Subcutaneous adipose tissue (tissue), 4 donors: ENCODE measurements around the gene KIFC1. TPM values are rescaled to one million over a fixed set of nuclear protein-coding genes. Genes with fewer than 3 reads are reported as not detected.

Experiments used
- total RNA-seq, 4 donors: library from RNA; depleted of rRNA; stranded (reverse); fragments of >200 nt; gene quantifications; one replicate each; pipeline ENCODE4 v1.1.0, GENCODE V29; 2016
- TF ChIP-seq, protein P1 (sequence below): fragments of 450-650 bp; IDR thresholded peaks from one replicate; pipeline ENCODE4 v1.5.1; 2016; ENCODE audit warnings: low read depth, mild to moderate bottlenecking, control low read depth, antibody characterized with exemption, moderate library complexity

KIFC1 gene
- total RNA-seq, 4 donors from 2014 or later, result 0.33 to 4.4 (median 3.9) TPM; not detected in 1

DNA sequence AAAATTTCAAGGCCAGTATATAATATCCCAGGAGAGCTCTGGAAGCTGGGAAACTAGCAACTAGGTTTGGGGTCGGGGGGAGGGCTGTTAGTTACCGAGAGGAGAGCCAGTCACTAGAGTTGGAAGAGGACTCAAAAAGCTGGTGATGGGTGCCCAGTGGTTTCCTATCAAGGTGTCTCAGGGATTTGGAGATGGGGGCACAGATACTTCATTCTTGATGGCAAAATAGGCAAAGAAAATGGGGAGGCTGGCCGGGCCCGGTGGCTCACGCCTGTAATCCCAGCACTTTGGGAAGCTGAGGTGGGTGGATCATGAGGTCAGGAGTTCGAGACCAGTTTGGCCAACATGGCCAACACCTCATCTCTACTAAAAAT, 20.0 kb downstream of the KIFC1 start:
- TF ChIP-seq, protein P1, sequence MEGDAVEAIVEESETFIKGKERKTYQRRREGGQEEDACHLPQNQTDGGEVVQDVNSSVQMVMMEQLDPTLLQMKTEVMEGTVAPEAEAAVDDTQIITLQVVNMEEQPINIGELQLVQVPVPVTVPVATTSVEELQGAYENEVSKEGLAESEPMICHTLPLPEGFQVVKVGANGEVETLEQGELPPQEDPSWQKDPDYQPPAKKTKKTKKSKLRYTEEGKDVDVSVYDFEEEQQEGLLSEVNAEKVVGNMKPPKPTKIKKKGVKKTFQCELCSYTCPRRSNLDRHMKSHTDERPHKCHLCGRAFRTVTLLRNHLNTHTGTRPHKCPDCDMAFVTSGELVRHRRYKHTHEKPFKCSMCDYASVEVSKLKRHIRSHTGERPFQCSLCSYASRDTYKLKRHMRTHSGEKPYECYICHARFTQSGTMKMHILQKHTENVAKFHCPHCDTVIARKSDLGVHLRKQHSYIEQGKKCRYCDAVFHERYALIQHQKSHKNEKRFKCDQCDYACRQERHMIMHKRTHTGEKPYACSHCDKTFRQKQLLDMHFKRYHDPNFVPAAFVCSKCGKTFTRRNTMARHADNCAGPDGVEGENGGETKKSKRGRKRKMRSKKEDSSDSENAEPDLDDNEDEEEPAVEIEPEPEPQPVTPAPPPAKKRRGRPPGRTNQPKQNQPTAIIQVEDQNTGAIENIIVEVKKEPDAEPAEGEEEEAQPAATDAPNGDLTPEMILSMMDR, result no peak

DNA sequence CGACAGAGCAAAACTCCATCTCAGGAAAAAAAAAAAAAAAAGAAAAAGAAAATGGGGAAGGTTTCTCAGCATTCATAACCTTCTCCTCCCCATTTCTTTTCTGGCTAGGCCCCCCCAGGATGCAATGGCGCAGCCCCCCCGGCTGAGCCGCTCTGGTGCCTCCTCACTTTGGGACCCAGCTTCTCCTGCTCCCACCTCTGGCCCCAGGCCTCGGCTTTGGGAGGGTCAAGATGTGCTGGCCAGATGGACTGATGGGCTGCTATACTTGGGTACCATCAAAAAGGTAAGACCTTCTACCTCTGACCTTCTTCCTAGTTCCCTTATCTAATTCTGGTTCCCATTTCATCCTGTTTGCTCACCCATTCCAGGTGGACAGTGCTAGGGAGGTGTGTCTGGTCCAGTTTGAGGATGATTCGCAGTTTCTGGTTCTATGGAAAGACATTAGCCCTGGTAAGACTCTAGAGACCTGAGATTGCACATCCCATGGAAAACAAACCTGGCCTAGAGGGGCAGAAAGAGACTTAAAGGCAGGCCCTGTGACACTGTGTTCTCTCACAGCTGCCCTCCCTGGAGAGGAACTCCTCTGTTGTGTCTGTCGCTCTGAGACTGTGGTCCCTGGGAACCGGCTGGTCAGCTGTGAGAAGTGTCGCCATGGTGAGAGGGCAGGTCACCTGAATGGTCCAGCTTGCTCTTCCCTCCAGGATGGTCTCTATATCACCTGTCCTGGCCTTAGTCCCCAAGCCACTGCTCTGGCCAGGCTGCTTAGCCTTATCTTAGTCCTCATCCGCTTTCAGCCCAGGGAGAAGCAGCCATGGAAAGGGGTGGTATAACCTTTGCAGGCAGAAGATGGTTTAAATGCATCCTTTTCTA, 20.8 kb downstream of the KIFC1 start:
- TF ChIP-seq, protein P1, result no peak

DNA sequence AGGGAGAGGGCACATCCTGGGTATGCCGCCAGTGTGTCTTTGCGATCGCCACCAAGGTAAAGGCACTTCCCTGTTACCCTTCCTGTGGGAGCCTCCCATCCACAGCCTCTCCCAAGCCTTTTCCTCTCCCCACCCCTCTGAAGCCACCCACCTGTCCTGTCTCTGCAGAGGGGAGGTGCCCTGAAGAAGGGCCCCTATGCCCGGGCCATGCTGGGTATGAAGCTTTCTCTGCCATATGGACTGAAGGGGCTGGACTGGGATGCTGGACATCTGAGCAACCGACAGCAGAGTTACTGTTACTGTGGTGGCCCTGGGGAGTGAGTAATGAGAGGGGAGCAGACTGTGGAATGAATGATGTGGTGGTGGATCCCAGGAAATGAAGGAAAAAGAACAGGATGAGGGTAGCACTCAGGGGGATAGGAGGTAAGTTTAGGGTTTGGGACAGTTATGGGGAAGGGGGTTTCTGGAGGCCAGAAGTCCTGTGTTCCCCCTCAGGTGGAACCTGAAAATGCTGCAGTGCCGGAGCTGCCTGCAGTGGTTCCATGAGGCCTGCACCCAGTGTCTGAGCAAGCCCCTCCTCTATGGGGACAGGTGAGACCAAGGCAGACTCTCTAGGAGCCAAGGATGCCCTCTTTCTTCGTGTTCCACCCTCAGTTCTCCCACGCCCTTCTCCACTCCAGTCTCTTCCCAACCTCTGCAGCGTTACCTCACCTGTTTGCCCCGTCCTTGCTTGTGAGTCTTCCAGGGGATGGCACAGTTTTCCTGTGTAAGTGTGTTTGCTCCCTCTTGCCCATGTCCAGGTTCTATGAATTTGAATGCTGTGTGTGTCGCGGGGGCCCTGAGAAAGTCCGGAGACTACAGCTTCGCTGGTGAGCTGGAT, 21.9 kb downstream of the KIFC1 start:
- TF ChIP-seq, protein P1, result no peak

DNA sequence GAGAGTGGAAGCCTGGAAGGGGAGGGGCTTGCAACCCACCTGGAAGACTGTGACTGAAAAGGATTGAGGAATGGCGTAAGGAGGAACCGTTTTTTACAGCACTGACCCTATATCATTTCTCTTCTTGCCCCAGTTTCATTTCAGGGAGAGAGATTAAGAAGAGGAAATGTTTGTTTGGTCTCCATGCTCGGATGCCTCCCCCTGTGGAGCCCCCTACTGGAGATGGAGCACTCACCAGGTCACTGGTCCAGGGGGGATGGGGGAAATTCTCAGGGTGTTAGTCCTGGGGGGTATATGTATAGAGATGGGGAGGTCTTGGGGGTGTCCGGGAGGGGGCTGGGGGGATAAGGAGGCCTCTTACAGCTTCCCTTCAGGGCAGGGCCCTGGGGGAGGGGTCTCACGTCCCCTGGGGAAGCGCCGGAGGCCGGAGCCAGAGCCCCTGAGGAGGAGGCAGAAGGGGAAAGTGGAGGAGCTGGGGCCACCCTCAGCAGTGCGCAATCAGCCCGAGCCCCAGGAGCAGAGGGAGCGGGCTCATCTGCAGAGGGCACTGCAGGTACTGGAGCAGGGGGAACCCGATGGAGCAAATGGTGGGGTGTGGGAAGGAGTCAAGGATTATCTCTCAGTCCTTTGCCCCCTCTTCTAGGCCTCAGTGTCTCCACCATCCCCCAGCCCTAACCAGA, 23.1 kb downstream of the KIFC1 start:
- TF ChIP-seq, protein P1, result no peak

DNA sequence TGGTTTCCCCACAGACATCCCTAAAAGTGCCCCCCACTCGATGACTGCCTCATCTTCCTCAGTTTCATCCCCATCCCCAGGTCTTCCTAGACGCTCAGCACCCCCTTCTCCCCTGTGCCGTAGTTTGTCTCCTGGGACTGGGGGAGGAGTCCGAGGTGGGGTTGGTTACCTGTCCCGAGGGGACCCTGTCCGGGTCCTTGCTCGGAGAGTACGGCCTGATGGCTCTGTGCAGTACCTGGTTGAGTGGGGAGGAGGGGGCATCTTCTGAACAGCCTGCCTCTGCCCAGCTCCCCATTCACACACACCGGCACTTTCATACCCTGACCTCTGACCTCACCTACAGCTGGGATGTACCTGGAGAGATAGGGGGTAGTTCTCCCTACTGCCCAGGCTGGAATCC, 24.2 kb downstream of the KIFC1 start:
- TF ChIP-seq, protein P1, result no peak

DNA sequence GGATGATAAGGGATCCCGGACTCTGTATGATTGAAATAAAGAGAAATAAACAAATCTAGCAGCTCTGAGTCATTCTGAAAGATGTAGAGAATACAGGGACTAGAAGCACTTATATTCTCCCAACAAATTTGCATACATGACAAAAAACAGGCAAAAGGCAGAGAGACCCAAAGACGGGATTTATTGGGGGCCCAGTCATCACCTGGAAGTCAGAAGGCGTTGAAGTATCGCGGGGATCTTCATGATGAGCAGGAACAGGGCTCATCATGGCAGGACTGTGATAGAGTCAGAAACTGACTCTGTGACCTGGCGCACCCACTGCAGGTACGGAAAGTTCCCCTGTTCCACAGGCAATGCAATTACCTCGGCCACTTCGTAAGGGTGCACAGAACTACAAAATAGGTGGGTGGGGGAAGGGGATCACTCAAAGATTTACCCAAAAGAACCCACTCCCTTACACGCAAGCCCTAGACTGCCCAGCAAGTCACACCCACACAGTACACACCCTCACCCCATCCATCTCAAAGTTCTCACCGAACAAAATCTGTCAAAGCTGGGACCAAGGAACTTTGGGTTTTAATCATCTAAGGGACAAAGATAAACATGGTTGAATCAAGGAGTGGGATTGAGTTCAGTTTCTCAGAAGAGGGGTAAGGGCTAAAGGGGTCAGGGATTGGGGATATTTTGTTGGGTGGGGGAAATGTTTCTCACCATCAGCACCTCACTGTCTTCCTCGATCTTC, 24.9 kb downstream of the KIFC1 start:
- TF ChIP-seq, protein P1, result no peak
